K562 (cell line): Measurements from ENCODE around the gene HPSE2. TPM values are rescaled to one million over a fixed set of nuclear protein-coding genes. Genes with fewer than 3 reads are reported as not detected.
A peak's percentile ranks its signal among the peaks of the same experiment; 100 is the strongest.

Source experiments
- ATAC-seq: fragments of 200-7000 bp; cut with Tn5 transposase; 3 replicates; pipeline ENCODE4 v1.9.1; 2020; ENCODE audit warnings: moderate library complexity
- BruUV-seq: library from RNA; stranded (reverse); fragments of 400-500 nt; replicated peaks from 2 replicates; lab custom pipeline; 2021; lab: Mats Ljungman, UMichigan
- CTCF ChIA-PET: fragments of 300-600 bp; formaldehyde crosslinking; extraction: SDS; loops from one replicate; lab custom pipeline; 2021; ENCODE audit warnings: low intra/inter-chr PET ratio; lab: Yijun Ruan, JAX
- POLR2A ChIA-PET: fragments of 300-600, 350-650 bp; sonication (Branson Sonifier 250); formaldehyde crosslinking; extraction: SDS; loops from one replicate; lab custom pipeline; 2021; ENCODE audit warnings: antibody characterized with exemption, inconsistent platforms; lab: Yijun Ruan, JAX
- DNase-seq, 4 experiments: peaks; one replicate each; pipeline versions ENCODE4 v3.0.0 to v3.0.0-alpha.2; 2011 to 2018; ENCODE audit warnings: low spot score in 3 of 4, mixed read lengths in 3 of 4; ENCODE audit errors: extremely low read depth in 1 of 4
- FAIRE-seq: peaks from 2 replicates; lab custom pipeline; 2011; peaks lifted over from hg19 to GRCh38; lab: Jason Lieb, UNC
- H2AFZ ChIP-seq: 2 replicates; pipeline ENCODE4 v1.6.0; 2011; ENCODE audit warnings: low read depth, low read length, control low read depth, inconsistent platforms
- H3K27ac ChIP-seq: fragments of 200-600 bp; 3 replicates; pipeline ENCODE4 v1.8.0; 2011; ENCODE audit warnings: low read depth, mild to moderate bottlenecking, control low read depth, inconsistent platforms, low read length, moderate library complexity, mixed read lengths; ENCODE audit errors: extremely low read depth
- H3K27me3 ChIP-seq, 2 experiments: fragments of 300-600 bp in 1 of 2; 2 replicates in 1 of 2; 3 replicates in 1 of 2; pipeline versions ENCODE4 v1.6.0 to v1.8.0; 2011; ENCODE audit warnings: inconsistent platforms in 2 of 2, low read length in 2 of 2, mild to moderate bottlenecking in 1 of 2, mixed read lengths in 1 of 2, moderate library complexity in 1 of 2; ENCODE audit not compliant: control insufficient read depth in 2 of 2, insufficient read depth in 2 of 2
- H3K36me3 ChIP-seq: fragments of 300-600 bp; 3 replicates; pipeline ENCODE4 v1.8.0; 2011; ENCODE audit warnings: mild to moderate bottlenecking, low read length, inconsistent platforms; ENCODE audit not compliant: control insufficient read depth, insufficient read depth
- H3K4me1 ChIP-seq, 2 experiments: fragments of 200-600 bp in 1 of 2; replicated peaks in 1 of 2; 2 replicates in 1 of 2; 3 replicates in 1 of 2; pipeline versions ENCODE4 v1.5.1 to v1.8.0; 2011; ENCODE audit warnings: inconsistent platforms in 2 of 2, low read length in 2 of 2, mild to moderate bottlenecking in 1 of 2, mixed read lengths in 1 of 2, moderate library complexity in 1 of 2; ENCODE audit not compliant: control insufficient read depth in 2 of 2, insufficient read depth in 2 of 2
- H3K4me2 ChIP-seq: 2 replicates; pipeline ENCODE4 v1.6.1; 2011; ENCODE audit warnings: low read length, control low read depth, inconsistent platforms, mixed read lengths; ENCODE audit not compliant: insufficient read depth
- H3K4me3 ChIP-seq: fragments of 200-600 bp; sonication (generic), shearing (Covaris generic); 2 replicates; pipeline ENCODE4 v1.5.1; 2016; ENCODE audit warnings: control low read depth, inconsistent platforms
- H3K79me2 ChIP-seq: fragments of 200-600 bp; 3 replicates; pipeline ENCODE4 v1.8.0; 2011; ENCODE audit warnings: low read length, inconsistent platforms; ENCODE audit not compliant: control insufficient read depth, insufficient read depth
- H3K9ac ChIP-seq, 2 experiments: 2 replicates each; pipeline versions ENCODE4 v1.6.0 to v1.6.1; 2011; ENCODE audit warnings: low read depth in 2 of 2, low read length in 2 of 2, control low read depth in 1 of 2, inconsistent platforms in 1 of 2, mild to moderate bottlenecking in 1 of 2, mixed read lengths in 1 of 2; ENCODE audit not compliant: insufficient read depth in 1 of 2
- H3K9me1 ChIP-seq: one replicate; pipeline ENCODE4 v1.6.0; 2011; ENCODE audit warnings: inconsistent platforms, mild to moderate bottlenecking, low read length, moderate library complexity; ENCODE audit not compliant: control insufficient read depth, insufficient read depth
- H3K9me3 ChIP-seq: replicated peaks from 2 replicates; pipeline ENCODE4 v1.5.1; 2011; ENCODE audit warnings: low read depth, low read length, inconsistent platforms; ENCODE audit not compliant: control insufficient read depth, insufficient read depth
- H4K20me1 ChIP-seq: replicated peaks from 2 replicates; pipeline ENCODE4 v1.6.1; 2011; ENCODE audit warnings: low read length, inconsistent platforms, mixed read lengths; ENCODE audit not compliant: control insufficient read depth, insufficient read depth
- BACH1 ChIP-seq: fragments of 200-800 bp; sonication (Bioruptor generic); IDR thresholded peaks from 2 replicates; pipeline ENCODE4 v1.6.1; 2016; ENCODE audit warnings: missing genetic modification characterization, missing compliant biosample characterization
- DNMT1 ChIP-seq: fragments of 450-650 bp; IDR thresholded peaks from 2 replicates; pipeline ENCODE4 v1.6.1; 2016; ENCODE audit warnings: antibody characterized with exemption, mild to moderate bottlenecking
- MAFG ChIP-seq: fragments of 450-650 bp; conservative IDR thresholded peaks from 2 replicates; pipeline ENCODE4 v1.6.1; 2016; ENCODE audit warnings: missing genetic modification characterization, missing compliant biosample characterization
- RBM34 ChIP-seq: fragments of 200-400 bp; formaldehyde crosslinking; IDR thresholded peaks from 2 replicates; pipeline ENCODE4 v1.6.1; 2018; ENCODE audit warnings: low read length, borderline replicate concordance; ENCODE audit not compliant: insufficient read depth
- TCF3 ChIP-seq: sonication (generic); formaldehyde crosslinking; IDR thresholded peaks from 2 replicates; pipeline ENCODE4 v1.4.0; 2020; ENCODE audit warnings: mild to moderate bottlenecking, missing genetic modification reagents
- ZEB2 ChIP-seq: fragments of 450-650 bp; IDR thresholded peaks from 2 replicates; pipeline ENCODE4 v1.6.1; 2016
- ZNF12 ChIP-seq: sonication (generic); formaldehyde crosslinking; IDR thresholded peaks from 2 replicates; pipeline ENCODE4 v1.4.0; 2020; ENCODE audit warnings: mild to moderate bottlenecking, missing genetic modification reagents
- WGBS: fragments of 100-300 bp; shearing (Covaris generic); methylation state at CpG from one replicate; pipeline ENCODE4 v1.1.6; 2016; ENCODE audit warnings: low coverage, mixed read lengths; ENCODE audit not compliant: insufficient coverage; ENCODE audit errors: missing lambda C conversion rate; 5-methylcytosine and 5-hydroxymethylcytosine counted together
- in situ Hi-C: fragments of 300-500 bp; cut with MboI; formaldehyde crosslinking; loops from 4 replicates; pipeline ENCODE4 v1.15.0; 2018; ENCODE audit warnings: inconsistent platforms, mixed read lengths
- intact Hi-C: fragments of 100-400 bp; cut with micrococcal nuclease; formaldehyde crosslinking; loops from 2 replicates; pipeline ENCODE4 v1.14.2; 2022
- polyA plus RNA-seq, 8 experiments: library from polyadenylated mRNA; depleted of rRNA in 4 of 8; stranded (reverse) in 5 of 8; unstranded in 3 of 8; fragments of >200 nt; fragmentation: Nextera tagmentation in 2 of 8; fragmentation: Illumina TruSeq in 1 of 8; extraction: Ambion mirVana in 2 of 8; extraction: Trizol in 1 of 8; gene quantifications; 2 replicates each; pipeline versions ENCODE4 v1.2.1 to v1.2.3, GENCODE V29; 2011 to 2014; ENCODE audit warnings: inconsistent platforms in 1 of 8, missing spikeins in 1 of 8
- total RNA-seq, 7 experiments: library from RNA; depleted of rRNA in 6 of 7; stranded (reverse); fragments of >200 nt in 6 of 7; fragmentation: Illumina TruSeq in 2 of 7; extraction: Trizol in 2 of 7; gene quantifications; 2 replicates each; pipeline versions ENCODE4 v1.2.1 to v1.2.3, GENCODE V29; 2011 to 2021; ENCODE audit warnings: low replicate concordance in 1 of 7
- TF ChIP-seq, protein P1 (sequence below): fragments of 450-650 bp; IDR thresholded peaks from 2 replicates; pipeline ENCODE4 v1.6.1; 2017; ENCODE audit warnings: mild to moderate bottlenecking, moderate library complexity
- TF ChIP-seq, protein P2 (sequence below): sonication (generic); formaldehyde crosslinking; IDR thresholded peaks from 2 replicates; pipeline ENCODE4 v1.8.1; 2022; ENCODE audit warnings: missing genetic modification reagents
- TF ChIP-seq, protein P3 (sequence below): sonication (generic); formaldehyde crosslinking; IDR thresholded peaks from 2 replicates; pipeline ENCODE4 v1.8.1; 2023; ENCODE audit warnings: mild to moderate bottlenecking, missing genetic modification reagents

The HPSE2 gene
- total and polyA plus RNA-seq, 9 of the 15 experiments (the other 6 are each of a cell fraction or from before 2014, with no cell fraction given): 0.03 to 0.10 (median 0.04) TPM; not detected in 2

GRCh38 chr10:98483658-98484057 lies 752.0 kb downstream of the HPSE2 start:
- H3K79me2 ChIP-seq: no peaks in the 10 kb centered on the region
- H3K9ac ChIP-seq: no peak overlapping the region
- BruUV-seq: no TSS peak
- H4K20me1 ChIP-seq: no peaks in the 10 kb centered on the region
- FAIRE-seq: no peak
- no peaks in the 10 kb centered on the region for H3K4me1 ChIP-seq
- H3K4me2 ChIP-seq: no peak overlapping the region
- H3K9me3 ChIP-seq: no peaks in the 10 kb centered on the region; the same call in 1 of the 2 replicates
- ATAC-seq: no peak
- no peaks in the 10 kb centered on the region for H3K27me3 ChIP-seq
- H3K4me3 ChIP-seq: no peak overlapping the region
- ChIA-PET POLR2A (no interaction called here), CTCF (no interaction called here)
- H2AFZ ChIP-seq: no peak overlapping the region
- no peaks in the 10 kb centered on the region for H3K36me3 ChIP-seq
- in situ Hi-C loops: no loop called here
- TF ChIP-seq ZNF12: peak; percentile 82; the same call in 1 of the 2 replicates
- TF ChIP-seq, protein P1, sequence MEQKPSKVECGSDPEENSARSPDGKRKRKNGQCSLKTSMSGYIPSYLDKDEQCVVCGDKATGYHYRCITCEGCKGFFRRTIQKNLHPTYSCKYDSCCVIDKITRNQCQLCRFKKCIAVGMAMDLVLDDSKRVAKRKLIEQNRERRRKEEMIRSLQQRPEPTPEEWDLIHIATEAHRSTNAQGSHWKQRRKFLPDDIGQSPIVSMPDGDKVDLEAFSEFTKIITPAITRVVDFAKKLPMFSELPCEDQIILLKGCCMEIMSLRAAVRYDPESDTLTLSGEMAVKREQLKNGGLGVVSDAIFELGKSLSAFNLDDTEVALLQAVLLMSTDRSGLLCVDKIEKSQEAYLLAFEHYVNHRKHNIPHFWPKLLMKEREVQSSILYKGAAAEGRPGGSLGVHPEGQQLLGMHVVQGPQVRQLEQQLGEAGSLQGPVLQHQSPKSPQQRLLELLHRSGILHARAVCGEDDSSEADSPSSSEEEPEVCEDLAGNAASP: no peak
- TF ChIP-seq, all 486 proteins: peak for 1
- H3K9me1 ChIP-seq: no peaks in the 10 kb centered on the region
- intact Hi-C loops: no loop called here
- H3K27ac ChIP-seq: no peak overlapping the region
- no peak for DNase-seq

DNA sequence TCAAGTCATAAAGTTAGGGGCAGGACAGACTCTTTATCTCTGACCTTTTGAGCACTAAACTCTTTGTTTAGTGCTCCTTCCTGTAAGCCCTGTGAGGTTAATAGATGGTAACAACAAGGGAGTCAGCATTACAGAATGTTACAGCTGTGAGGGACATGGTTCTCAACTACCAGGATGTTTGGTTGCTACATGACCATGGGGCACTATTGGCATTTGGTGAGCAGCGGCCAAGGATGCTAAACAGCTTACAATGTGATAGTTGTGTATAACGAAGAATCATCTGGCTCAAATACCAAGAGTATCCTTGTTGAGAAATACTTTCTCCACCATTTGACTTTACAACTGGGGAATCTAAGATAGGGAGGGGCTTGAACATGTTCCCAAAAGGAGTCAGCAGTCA lies 753.6 kb downstream of the HPSE2 start:
- ATAC-seq (no peak), FAIRE-seq (no peak), DNase-seq (no peak)
- ChIA-PET POLR2A (interaction anchor here (1.0 kb wide), 1 partner anchor 12 kb away, joined by 3 read pairs; no protein-coding TSS in a partner anchor), CTCF (no interaction called here)
- no peaks in the 10 kb centered on the region; the same call in 1 of the 2 replicates for H3K9me3 ChIP-seq
- in situ Hi-C loops: no loop called here
- H3K9me1 ChIP-seq: no peaks in the 10 kb centered on the region
- H3K27ac ChIP-seq: no peak overlapping the region
- H3K79me2 ChIP-seq: no peaks in the 10 kb centered on the region
- intact Hi-C loops: no loop called here
- H3K4me3 ChIP-seq: no peak overlapping the region
- H2AFZ ChIP-seq: no peak overlapping the region
- 5% methylated on average over 2 of the region's 2 CpGs for WGBS
- 0 out of 5 replicates have a peak, but pooled peaks cover 0 to 3% of the 10 kb centered on the region in 2 experiments for H3K27me3 ChIP-seq
- no peaks in the 10 kb centered on the region for H3K36me3 ChIP-seq
- no TSS peak for BruUV-seq
- TF ChIP-seq, protein P2, sequence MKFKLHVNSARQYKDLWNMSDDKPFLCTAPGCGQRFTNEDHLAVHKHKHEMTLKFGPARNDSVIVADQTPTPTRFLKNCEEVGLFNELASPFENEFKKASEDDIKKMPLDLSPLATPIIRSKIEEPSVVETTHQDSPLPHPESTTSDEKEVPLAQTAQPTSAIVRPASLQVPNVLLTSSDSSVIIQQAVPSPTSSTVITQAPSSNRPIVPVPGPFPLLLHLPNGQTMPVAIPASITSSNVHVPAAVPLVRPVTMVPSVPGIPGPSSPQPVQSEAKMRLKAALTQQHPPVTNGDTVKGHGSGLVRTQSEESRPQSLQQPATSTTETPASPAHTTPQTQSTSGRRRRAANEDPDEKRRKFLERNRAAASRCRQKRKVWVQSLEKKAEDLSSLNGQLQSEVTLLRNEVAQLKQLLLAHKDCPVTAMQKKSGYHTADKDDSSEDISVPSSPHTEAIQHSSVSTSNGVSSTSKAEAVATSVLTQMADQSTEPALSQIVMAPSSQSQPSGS: no peak
- no peak for TF ChIP-seq MAFG (tag)
- no peak for TF ChIP-seq DNMT1
- TF ChIP-seq, protein P3, sequence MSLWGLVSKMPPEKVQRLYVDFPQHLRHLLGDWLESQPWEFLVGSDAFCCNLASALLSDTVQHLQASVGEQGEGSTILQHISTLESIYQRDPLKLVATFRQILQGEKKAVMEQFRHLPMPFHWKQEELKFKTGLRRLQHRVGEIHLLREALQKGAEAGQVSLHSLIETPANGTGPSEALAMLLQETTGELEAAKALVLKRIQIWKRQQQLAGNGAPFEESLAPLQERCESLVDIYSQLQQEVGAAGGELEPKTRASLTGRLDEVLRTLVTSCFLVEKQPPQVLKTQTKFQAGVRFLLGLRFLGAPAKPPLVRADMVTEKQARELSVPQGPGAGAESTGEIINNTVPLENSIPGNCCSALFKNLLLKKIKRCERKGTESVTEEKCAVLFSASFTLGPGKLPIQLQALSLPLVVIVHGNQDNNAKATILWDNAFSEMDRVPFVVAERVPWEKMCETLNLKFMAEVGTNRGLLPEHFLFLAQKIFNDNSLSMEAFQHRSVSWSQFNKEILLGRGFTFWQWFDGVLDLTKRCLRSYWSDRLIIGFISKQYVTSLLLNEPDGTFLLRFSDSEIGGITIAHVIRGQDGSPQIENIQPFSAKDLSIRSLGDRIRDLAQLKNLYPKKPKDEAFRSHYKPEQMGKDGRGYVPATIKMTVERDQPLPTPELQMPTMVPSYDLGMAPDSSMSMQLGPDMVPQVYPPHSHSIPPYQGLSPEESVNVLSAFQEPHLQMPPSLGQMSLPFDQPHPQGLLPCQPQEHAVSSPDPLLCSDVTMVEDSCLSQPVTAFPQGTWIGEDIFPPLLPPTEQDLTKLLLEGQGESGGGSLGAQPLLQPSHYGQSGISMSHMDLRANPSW (CRISPR knock-in tag): no peak
- no peak for TF ChIP-seq ZEB2
- no peak for TF ChIP-seq TCF3 (CRISPR knock-in tag)
- no peak for TF ChIP-seq BACH1 (tag)
- TF ChIP-seq RBM34: no peak
- H4K20me1 ChIP-seq: no peaks in the 10 kb centered on the region
- H3K4me1 ChIP-seq: no peaks in the 10 kb centered on the region
- no peak overlapping the region for H3K4me2 ChIP-seq
- H3K9ac ChIP-seq: no peak overlapping the region
